Breast epithelium (tissue), 3 donors: ENCODE data around the gene PAPSS1.
"Not testable (repeated sequence)": the region's sequence is repeated elsewhere in the genome, so short reads cannot be mapped to it uniquely, and the experiment has no call there.

Source experiments
- POLR2A ChIP-seq: fragments of 450-650 bp; IDR thresholded peaks from one replicate; pipeline ENCODE4 v1.6.1; 2016; ENCODE audit warnings: antibody characterized with exemption, mild to moderate bottlenecking, moderate library complexity
- TF ChIP-seq, protein P1 (sequence below), 3 donors: fragments of 450-650 bp; IDR thresholded peaks; one replicate each; pipeline ENCODE4 v1.5.1; 2016 to 2017; ENCODE audit warnings: antibody characterized with exemption in 3 of 3, mild to moderate bottlenecking in 3 of 3, moderate library complexity in 3 of 3

DNA sequence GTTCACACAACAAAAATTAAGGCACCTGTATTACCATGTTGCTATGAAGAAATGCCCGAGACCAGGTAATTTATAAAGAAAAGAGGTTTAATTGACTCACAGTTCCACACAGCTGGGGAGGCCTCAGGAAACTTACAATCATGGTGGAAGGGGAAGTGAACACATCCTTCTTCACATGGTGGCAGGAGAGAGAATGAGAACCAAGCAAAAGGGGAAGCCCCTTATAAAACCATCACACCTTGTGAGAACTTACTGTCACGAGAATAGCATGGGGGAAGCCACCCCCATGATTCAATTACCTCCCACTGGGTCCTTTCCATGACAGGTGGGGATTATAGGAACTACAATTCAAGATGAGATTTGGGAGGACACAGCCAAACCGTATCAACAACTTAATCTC, 68.6 kb downstream of the PAPSS1 start:
- TF ChIP-seq, protein P1, sequence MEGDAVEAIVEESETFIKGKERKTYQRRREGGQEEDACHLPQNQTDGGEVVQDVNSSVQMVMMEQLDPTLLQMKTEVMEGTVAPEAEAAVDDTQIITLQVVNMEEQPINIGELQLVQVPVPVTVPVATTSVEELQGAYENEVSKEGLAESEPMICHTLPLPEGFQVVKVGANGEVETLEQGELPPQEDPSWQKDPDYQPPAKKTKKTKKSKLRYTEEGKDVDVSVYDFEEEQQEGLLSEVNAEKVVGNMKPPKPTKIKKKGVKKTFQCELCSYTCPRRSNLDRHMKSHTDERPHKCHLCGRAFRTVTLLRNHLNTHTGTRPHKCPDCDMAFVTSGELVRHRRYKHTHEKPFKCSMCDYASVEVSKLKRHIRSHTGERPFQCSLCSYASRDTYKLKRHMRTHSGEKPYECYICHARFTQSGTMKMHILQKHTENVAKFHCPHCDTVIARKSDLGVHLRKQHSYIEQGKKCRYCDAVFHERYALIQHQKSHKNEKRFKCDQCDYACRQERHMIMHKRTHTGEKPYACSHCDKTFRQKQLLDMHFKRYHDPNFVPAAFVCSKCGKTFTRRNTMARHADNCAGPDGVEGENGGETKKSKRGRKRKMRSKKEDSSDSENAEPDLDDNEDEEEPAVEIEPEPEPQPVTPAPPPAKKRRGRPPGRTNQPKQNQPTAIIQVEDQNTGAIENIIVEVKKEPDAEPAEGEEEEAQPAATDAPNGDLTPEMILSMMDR (IDR thresholded peaks at IDR 0.05): not testable (repeated sequence)
- not testable (repeated sequence) for TF ChIP-seq POLR2A
